Testis (tissue), 3 donors: Measurements from ENCODE around the gene GRAP. TPM values are rescaled to one million over a fixed set of nuclear protein-coding genes. Genes with fewer than 3 reads are reported as not detected.

Source experiments
- DNase-seq: peaks from one replicate; pipeline ENCODE4 v3.0.0-alpha.2; 2019
- H3K27ac ChIP-seq, 2 donors: fragments of 200-600 bp; sonication (generic); one replicate each; pipeline ENCODE4 v1.5.1; 2019
- H3K27me3 ChIP-seq: fragments of 200-600 bp; sonication (generic); one replicate; pipeline ENCODE4 v1.5.1; 2019
- H3K36me3 ChIP-seq: fragments of 200-600 bp; sonication (generic); one replicate; pipeline ENCODE4 v1.5.1; 2017; ENCODE audit warnings: low read depth; ENCODE audit errors: missing control alignments
- H3K4me1 ChIP-seq: fragments of 200-600 bp; sonication (generic); one replicate; pipeline ENCODE4 v1.5.1; 2019
- H3K4me3 ChIP-seq, 2 donors: fragments of 200-600 bp; sonication (generic); one replicate each; pipeline ENCODE4 v1.5.1; 2017 to 2019
- H3K9me3 ChIP-seq: fragments of 200-600 bp; sonication (generic); one replicate; pipeline ENCODE4 v1.5.1; 2017
- CTCF ChIP-seq, 3 experiments: fragments of 450-650 bp in 2 of 3; fragments of 200-600 bp in 1 of 3; sonication (generic) in 1 of 3; IDR thresholded peaks; one replicate each; pipeline ENCODE4 v1.5.1; 2016 to 2019; ENCODE audit warnings: antibody characterized with exemption in 3 of 3, mild to moderate bottlenecking in 2 of 3, moderate library complexity in 1 of 3
- POLR2A ChIP-seq: fragments of 450-650 bp; IDR thresholded peaks from one replicate; pipeline ENCODE4 v1.6.1; 2017; ENCODE audit warnings: antibody characterized with exemption, mild to moderate bottlenecking, moderate library complexity
- WGBS, 2 donors: methylation state at CpG; one replicate each; pipeline ENCODE4 v1.1.5; 2018; 5-methylcytosine and 5-hydroxymethylcytosine counted together
- intact Hi-C: fragments of 100-400 bp; cut with DNase I; formaldehyde crosslinking; loops from one replicate; pipeline ENCODE4 v1.15.1; 2023; ENCODE audit warnings: low total_unique reads
- polyA plus RNA-seq: library from polyadenylated mRNA; stranded (reverse); fragments of 350-450 nt; fragmentation: Illumina TruSeq; extraction: RNeasy Lipid Tissue Mini Kit (QIAGEN cat#74804); gene quantifications from one replicate; pipeline ENCODE4 v1.2.3, GENCODE V29; 2014; ENCODE audit warnings: low read depth, low replicate concordance; ENCODE audit not compliant: insufficient read depth
- total RNA-seq, 2 donors: library from RNA; depleted of rRNA; stranded (reverse); fragments of >200 nt; gene quantifications; one replicate each; pipeline ENCODE4 v1.2.3, GENCODE V29; 2016

GRAP gene
- total and polyA plus RNA-seq, 3 donors from 2014 or later: 5.3 to 13.2 (median 7.2) TPM

DNA sequence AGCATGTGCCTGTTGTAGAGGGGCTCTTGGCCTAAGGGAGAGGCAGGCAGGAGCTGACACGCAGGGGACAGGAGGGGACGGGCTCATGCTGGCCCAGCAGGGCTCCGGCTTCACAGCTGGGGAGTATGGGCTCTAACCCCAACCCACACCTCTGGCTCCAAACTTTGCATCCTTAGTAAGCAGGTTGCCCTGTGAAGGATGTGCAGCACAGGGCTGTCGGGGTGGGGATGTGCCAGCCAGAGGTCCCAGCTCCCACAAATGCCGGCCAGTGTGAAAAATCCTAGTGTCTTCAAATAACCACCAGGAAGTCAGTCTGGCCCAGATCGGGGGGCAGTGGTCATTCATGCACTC is 28.2 kb downstream of the GRAP start:
- no peaks in the 10 kb centered on the region for H3K9me3 ChIP-seq
- H3K36me3 ChIP-seq: no peaks in the 10 kb centered on the region
- TF ChIP-seq POLR2A: no peak
- TF ChIP-seq CTCF (IDR thresholded peaks at IDR 0.05): no peak
- H3K4me1 ChIP-seq: no peaks in the 10 kb centered on the region
- intact Hi-C loops: no loop called here
- no peaks in the 10 kb centered on the region for H3K27me3 ChIP-seq
- WGBS, 2 donors: 92 to 94% methylated on average over 2 to 6 of the region's 6 CpGs
- H3K4me3 ChIP-seq: no peak overlapping the region
- no peak for DNase-seq
- no peak overlapping the region for H3K27ac ChIP-seq

- no peak overlapping the region for H3K4me3 ChIP-seq
- 86 to 91% methylated on average over 14 to 16 of the region's 16 CpGs for WGBS, 2 donors
- no peaks in the 10 kb centered on the region for H3K9me3 ChIP-seq
- intact Hi-C loops: no loop called here
- no peaks in the 10 kb centered on the region for H3K4me1 ChIP-seq
- DNase-seq: no peak
- no peak for TF ChIP-seq POLR2A
- no peak for TF ChIP-seq CTCF (IDR thresholded peaks at IDR 0.05)
- no peaks in the 10 kb centered on the region for H3K36me3 ChIP-seq
- no peaks in the 10 kb centered on the region for H3K27me3 ChIP-seq
- no peak overlapping the region for H3K27ac ChIP-seq
Measured at GRCh38 chr17:19017804-19018599, 28.8 kb downstream of the GRAP start.

GRCh38 chr17:19017401-19017800 is 29.4 kb downstream of the GRAP start:
- H3K9me3 ChIP-seq: no peaks in the 10 kb centered on the region
- H3K27me3 ChIP-seq: no peaks in the 10 kb centered on the region
- WGBS, 2 donors: 70 to 77% methylated on average over 5 to 12 of the region's 12 CpGs
- no peak for DNase-seq
- H3K36me3 ChIP-seq: no peaks in the 10 kb centered on the region
- no peak overlapping the region for H3K4me3 ChIP-seq
- no peak overlapping the region for H3K27ac ChIP-seq
- TF ChIP-seq CTCF (IDR thresholded peaks at IDR 0.05) (no peak), POLR2A (no peak)
- intact Hi-C loops: no loop called here
- H3K4me1 ChIP-seq: no peaks in the 10 kb centered on the region

DNA sequence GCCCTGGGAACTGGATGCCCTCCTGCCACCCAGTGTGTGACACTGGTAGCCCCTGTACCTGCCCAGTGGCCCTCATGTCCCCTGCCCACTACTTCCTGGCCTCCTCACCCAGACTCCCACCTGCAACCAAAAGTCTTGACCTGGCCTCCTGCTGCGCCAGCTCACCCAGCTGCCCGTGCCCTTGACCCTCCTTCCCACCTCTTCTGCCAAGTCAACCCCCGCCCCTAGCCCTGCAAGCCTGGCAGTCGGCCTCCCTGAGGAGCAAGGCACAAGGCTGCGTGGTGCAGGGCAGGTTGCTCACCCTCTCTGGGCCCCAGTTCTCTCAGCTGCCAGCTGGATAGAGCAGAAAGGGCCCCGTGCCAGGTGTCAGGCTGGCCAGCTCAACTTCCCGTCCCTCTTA is 29.9 kb downstream of the GRAP start:
- Histone ChIP-seq H3K27me3 (no peaks in the 10 kb centered on the region), H3K4me3 (no peak overlapping the region), H3K36me3 (no peaks in the 10 kb centered on the region), H3K27ac (no peak overlapping the region), H3K4me1 (no peaks in the 10 kb centered on the region), H3K9me3 (no peaks in the 10 kb centered on the region)
- intact Hi-C loops: no loop called here
- no peak for DNase-seq
- TF ChIP-seq POLR2A (no peak), CTCF (IDR thresholded peaks at IDR 0.05) (no peak)
- WGBS, 2 donors: 68 to 72% methylated on average over 5 to 7 of the region's 7 CpGs

GRCh38 chr17:19016297-19016696 is 30.5 kb downstream of the GRAP start:
- Histone ChIP-seq H3K4me1 (no peaks in the 10 kb centered on the region), H3K27ac (no peak overlapping the region), H3K27me3 (no peaks in the 10 kb centered on the region), H3K36me3 (no peaks in the 10 kb centered on the region), H3K9me3 (no peaks in the 10 kb centered on the region), H3K4me3 (no peak overlapping the region)
- 91% methylated on average over 8 of the region's 8 CpGs for WGBS, 2 donors
- DNase-seq: no peak
- intact Hi-C loops: no loop called here
- no peak for TF ChIP-seq CTCF (IDR thresholded peaks at IDR 0.05)
- no peak for TF ChIP-seq POLR2A
